ENCODE measurements around the gene TRABD2B. TPM values are rescaled to one million over a fixed set of nuclear protein-coding genes. Genes with fewer than 3 reads are reported as not detected.

Gene TRABD2B
- total RNA-seq, 1 donor from 2014 or later = not detected

DNA sequence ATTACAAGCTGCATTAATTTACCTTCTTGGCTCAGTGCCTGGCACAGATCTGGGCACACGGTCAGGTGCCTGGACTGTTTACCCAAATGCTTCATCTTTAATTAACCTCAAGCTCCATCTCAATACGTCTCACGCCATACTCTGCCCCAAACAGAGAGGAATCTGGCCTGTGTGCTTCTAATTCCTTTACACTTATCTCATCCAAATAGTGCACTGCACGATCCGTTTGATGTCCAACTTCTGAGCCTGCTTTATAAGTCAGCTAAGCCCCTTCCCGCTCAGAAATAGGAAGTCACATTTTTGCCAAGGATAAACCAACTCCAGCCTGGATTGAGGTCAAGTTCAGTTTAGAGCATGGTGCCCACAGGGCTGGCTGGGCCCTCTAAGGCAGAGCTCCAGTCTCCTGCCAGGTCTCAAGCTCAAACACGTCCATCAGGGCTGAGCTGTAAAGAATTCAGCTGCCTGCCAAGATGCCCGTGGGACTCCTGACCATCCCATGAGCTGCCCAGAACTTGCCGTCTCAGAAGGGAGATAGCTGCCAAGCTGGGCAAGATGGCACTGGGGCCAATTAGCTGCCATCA, 233.5 kb downstream of the TRABD2B start:
- DNase-seq (ENCODE audit: low read depth) = no peak

- no peak for DNase-seq (ENCODE audit: low read depth)
Measured at GRCh38 chr1:47761974-47762373, 235.2 kb downstream of the TRABD2B start.

DNA sequence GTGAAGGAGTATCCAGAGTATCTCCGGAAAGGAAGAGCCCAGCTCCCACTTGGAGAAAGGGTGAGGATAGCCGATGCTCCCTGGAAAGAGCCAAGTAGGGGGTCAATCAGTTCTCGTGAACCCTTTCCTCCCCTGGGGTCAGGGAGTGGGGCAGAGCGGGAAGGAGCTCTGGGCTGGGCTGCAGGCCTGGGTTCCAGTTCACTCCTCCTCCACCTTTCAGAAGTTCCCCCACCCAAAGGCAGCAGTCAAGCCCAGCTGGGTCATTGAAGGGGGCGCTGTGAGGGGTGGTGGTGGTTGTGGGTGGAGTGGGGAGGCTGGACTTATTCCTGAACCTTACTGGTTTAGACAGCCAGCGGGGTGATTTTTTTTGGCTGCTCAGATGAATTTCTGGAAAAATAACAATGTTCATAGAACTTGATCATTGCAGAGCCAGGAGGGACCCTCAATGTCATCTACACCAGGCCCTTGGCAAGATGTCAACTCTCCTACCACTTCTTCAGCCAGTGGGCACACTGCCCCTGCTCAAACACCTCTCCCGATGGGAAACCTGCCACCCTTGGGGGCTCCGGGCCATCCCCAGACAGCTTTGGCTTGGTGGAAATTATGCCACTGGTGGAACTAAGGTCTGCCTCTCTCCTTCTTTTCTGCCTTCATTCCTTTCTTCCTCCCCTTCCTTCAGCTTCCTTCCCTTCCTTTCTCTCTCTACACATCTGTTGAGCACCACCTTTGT, 235.8 kb downstream of the TRABD2B start:
- DNase-seq (ENCODE audit: low read depth) = no peak

DNA sequence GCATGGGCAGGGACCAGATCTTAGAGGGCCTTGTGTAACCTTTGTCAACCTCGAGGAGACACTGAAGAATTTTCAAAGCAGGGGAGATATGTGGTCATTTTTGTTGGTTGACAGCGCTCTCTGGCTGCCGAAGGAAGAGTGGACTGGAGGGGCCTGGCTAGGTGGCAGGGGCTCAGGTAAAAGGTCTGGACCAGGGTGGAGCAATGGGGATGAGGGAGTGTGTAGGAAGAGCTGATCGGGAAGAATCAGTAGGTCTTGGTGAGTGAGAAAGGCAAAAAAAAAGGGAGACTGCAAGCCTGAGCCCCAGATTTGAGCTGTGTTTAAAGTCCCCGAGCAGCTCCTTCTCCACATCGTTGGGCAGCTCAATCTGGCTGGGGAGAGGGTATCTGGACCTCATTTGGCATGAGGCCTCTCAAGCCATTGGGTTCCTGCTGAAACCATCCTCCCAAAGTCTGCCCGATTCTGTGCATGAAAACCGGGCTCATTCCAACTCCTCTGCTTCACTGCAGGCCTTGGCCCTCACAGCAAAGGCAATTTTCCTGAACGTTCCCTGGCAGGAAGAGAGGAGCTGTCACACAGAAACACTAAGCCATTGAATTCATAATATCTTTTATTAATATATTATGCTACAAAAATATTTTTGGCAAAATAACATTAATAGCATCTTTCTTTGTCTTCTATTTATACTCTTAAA, 237.1 kb downstream of the TRABD2B start:
- DNase-seq (ENCODE audit: low read depth) = no peak

- no peak for DNase-seq (ENCODE audit: low read depth)
Measured at GRCh38 chr1:47759251-47759935, 237.8 kb downstream of the TRABD2B start.

- no peak for DNase-seq (ENCODE audit: low read depth)
Measured at GRCh38 chr1:47758341-47759250, 238.6 kb downstream of the TRABD2B start.

- no peak for DNase-seq (ENCODE audit: low read depth)
Measured at GRCh38 chr1:47757226-47757975, 239.8 kb downstream of the TRABD2B start.

DNA sequence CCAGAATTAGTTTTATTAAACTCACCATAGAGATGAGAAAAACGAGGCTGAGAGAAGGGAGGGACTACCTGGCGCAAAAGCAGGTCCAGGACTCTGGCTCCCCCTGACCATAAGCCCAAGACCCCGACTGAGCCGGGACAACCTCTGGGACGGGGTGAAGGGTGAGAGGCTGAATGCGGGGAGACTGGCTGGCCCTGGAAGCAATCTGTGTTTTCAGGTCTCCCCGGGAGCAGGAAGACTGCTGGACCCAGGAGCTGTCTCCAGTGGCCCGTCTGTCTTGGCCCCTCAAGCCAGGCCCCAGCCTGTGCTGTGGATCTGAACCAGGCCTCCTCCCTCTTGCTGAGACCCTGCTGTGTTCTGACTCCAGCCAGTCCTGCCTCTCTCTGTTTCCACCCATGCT, 240.8 kb downstream of the TRABD2B start:
- no peak for DNase-seq (ENCODE audit: low read depth)

DNA sequence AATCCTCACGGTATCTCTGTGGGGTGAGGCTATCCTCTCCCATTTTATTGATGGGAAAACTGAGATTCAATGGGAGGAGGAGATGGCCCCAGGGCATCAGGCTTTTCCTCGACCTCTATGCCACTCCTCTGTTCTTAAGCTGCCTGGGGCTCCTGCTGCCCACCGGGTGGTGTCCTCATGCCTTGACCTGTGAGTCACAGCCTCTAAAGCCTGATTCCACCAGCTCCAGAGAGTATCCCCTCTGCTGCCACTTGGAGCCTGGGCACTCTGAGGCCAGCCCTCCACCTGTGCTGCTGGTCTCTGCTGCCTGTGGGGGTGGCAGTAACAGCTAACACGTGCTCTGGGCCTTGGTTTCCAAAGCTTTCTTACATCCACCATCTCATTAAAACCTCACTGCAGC, 241.2 kb downstream of the TRABD2B start:
- DNase-seq (ENCODE audit: low read depth) = no peak

- peak; percentile 2 for DNase-seq (ENCODE audit: low read depth)
Measured at GRCh38 chr1:47755101-47755990, 241.8 kb downstream of the TRABD2B start.

GRCh38 chr1:47754221-47754620, 243.0 kb downstream of the TRABD2B start:
- DNase-seq (ENCODE audit: low read depth) = no peak

DNA sequence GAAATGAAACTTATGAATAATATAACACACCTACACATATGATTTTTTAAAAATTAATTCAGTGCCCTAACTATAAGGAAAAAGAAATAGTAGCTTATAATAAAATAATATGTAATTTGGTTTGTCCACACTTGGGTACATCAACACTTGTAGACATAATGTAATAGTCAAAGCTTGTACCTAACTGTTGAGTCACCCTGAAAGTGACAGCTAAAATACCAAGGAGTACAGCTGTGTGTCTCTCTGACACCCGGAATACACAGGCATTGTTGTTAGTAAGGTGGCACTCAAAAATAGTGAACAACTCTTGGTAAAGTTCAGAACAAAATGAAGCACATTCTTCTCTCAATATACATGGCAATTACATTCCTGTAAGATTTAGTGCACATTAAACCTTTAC, 243.4 kb downstream of the TRABD2B start:
- no peak for DNase-seq (ENCODE audit: low read depth)

GRCh38 chr1:47752559-47752958, 244.6 kb downstream of the TRABD2B start:
- DNase-seq (ENCODE audit: low read depth) = no peak

GRCh38 chr1:47751996-47752451, 245.2 kb downstream of the TRABD2B start:
- no peak for DNase-seq (ENCODE audit: low read depth)

- DNase-seq (ENCODE audit: low read depth) = no peak
Measured at GRCh38 chr1:47751193-47751592, 246.0 kb downstream of the TRABD2B start.

DNA sequence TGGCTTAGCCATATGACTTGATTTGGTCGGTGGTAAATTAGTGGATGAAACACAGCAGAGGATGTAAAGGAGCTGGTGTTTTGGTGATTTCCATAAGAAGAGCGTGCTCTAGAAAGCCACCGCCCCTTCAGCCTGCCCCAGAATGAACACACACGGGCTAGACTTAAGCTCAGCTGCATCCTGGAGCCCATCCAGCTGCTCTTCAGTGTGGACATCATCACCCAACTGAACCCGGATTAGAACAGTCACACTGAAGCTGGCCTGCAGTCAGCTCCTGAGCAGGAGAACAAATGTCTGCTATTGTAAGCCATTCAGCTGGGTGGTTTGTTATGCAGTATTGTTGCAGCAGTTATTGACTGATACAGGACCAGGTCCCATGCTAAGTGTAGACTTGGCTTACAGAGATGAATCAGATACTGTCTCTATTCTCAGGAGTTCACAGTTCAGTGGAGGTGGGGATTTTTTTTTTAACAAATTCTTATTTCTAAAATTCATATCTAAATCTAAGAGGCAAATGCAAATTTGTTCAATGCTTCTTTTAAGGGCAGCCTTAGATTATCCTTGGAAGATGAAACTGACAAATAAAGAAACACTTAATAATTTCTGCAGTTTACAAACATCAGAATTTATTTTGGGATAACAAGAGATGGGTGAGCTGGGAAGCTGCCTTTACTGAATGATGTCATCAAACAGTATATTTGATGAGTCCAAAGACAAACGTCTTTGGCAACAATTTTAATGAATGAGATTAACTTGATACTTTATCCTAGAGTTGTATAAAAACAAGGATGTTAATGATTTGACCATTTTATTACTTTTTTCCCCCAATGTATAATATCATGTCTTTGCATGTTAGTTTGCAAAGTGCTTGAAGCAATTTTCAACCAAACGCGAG, 251.2 kb downstream of the TRABD2B start:
- no peak for DNase-seq (ENCODE audit: low read depth)

DNA sequence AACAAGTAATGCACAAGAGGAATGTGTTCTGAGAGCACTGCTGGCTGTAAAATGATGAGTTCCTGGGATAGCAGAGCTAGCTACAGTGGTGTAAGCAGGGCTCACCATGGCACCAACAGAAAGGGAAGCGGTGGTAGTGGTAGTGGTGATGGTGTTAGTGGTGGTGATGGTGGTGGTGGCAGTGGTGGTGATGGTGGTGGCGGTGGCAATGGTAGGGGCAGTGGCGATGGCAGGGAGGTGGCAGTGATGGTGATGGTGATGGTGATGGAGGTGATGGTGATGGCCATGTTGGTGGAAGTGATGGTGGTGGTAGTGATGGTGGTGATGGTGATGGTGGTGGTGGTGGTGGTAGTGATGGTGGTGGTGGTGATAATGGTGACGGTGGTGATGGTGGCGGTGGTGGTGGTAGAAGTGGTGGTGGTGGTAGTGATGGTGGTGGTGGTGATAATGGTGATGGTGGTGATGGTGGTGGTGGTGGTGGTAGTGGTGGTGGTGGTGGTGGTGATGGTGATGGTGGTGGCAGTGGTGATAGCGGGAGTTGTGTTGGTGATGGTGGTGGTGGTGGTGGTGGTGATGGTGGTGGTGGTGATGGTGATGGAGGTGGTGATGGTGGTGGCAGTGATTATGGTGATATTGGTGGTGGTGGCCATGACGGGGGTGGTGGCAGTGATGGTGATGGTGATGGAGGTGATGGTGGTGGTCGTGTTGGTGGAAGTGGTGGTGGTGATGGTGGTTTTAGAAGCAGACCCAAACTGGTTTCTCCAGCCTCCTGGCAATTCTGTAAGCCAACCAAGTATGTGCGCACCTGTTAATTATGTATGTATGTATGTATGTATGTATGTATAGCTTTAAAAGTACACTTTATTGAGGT, 254.1 kb downstream of the TRABD2B start:
- DNase-seq (ENCODE audit: low read depth) = no peak
